Activated CD8-positive, alpha-beta memory T cell treated with anti-CD3 and anti-CD28 coated beads for 1 hour (primary cell): ENCODE measurements around the gene CCDC88B.
A peak's percentile ranks its signal among the peaks of the same experiment; 100 is the strongest.
"Not testable (repeated sequence)": the region's sequence is repeated elsewhere in the genome, so short reads cannot be mapped to it uniquely, and the experiment has no call there.

Experiments used
- DNase-seq, 2 donors: peaks; one replicate each; pipeline ENCODE4 v3.0.0-alpha.2; 2020; ENCODE audit warnings: low read depth in 1 of 2; ENCODE audit errors: extremely low read depth in 1 of 2

Gene CCDC88B

DNA sequence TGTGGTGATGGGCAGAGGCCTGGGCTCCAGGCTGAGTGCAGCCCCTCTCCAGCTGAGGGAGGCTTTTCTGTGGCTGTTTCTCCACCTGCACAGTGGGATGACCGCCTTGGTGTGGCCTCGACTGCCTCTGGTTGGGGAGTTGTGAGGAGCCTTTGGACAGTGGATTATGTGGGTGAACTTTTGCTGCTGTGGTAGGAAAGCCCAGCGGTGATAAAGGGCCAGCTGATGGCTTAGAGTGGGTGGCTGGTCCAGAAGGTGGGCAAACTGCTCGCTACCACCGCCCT is 36.0 kb upstream of the CCDC88B start:
- no peak for DNase-seq

GRCh38 chr11:64304316-64305072 is 35.5 kb upstream of the CCDC88B start:
- DNase-seq, result peak; percentile 84 to 94

- DNase-seq, result peak; percentile 98 to 100
These were observed 34.8 kb upstream of the CCDC88B start, which contains the start of gene ESRRA for GRCh38 chr11:64305075-64305690. Gene ESRRA, plus strand, starts transcription at chr11:64305524. Its CDS starts 1,656 bp downstream, at chr11:64307180.

DNA sequence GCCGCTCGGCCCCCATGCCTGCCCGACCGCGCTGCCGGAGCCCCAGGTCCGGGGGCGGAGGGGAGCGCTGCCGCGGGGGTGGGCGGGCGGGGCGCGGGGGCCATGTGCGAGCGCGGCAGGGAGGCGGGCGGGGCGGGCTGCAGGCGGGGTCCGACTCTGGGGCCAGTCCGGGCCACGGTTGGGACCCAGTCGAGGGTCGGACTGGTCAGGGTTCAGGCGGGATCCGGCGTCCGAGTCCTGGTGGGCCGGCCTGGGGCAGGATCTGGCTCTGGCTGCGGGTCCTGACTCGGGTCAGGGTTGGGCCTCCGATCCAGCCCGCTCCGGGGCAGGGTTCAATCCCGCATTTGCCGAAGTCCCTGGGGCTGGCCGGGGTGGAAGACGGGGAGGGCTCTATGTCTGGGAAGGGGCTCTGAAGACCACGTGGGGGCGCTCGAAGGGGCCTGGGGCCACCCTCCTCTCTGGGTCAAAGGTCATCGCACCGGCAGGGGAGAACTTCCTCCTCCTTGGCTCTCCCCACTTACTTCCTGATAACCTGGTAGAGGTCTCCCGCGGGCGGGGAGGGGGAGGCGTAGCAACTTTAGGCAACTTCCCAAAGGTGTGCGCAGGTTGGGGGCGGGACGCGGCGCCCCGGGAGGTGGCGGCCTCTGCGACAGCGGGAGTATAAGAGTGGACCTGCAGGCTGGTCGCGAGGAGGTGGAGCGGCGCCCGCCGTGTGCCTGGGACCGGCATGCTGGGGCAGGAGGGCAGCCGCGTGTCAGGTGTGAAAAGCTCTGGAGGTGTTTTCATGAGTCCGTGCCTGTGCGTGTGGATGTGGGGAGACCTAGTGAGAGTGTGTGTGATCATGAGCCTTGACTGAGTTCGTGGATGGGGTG is 34.1 kb upstream of the CCDC88B start:
- peak in 1 of 2 donors; percentile 47 for DNase-seq

GRCh38 chr11:64306563-64306875 is 33.5 kb upstream of the CCDC88B start:
- no peak for DNase-seq

GRCh38 chr11:64306876-64307622 is 33.0 kb upstream of the CCDC88B start:
- no peak for DNase-seq

- not testable (repeated sequence) for DNase-seq
These were observed 32.2 kb upstream of the CCDC88B start for GRCh38 chr11:64307795-64308194.

DNA sequence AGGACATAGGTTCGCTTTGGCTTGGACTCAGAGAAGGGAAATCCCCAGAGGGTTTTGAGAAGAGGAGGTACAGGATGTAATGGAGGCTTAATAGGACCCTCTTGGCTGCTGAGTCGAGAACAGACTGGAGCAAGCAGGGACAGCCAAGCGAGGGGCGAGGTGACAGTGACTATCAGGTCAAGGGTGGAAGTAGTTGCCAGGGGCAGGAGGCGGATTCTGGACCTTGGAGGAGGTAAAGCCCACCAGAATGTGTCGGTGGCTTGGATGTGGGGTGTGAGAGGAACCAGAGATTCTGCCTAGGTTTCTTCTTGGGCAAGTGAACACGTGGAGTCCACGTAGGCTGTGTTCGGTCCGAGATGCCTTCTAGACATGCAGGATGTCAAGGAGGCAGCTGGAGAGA is 27.1 kb upstream of the CCDC88B start:
- no peak for DNase-seq

- DNase-seq, result no peak
These were observed 26.4 kb upstream of the CCDC88B start for GRCh38 chr11:64313491-64314145.

- DNase-seq, result no peak
These were observed 25.7 kb upstream of the CCDC88B start for GRCh38 chr11:64314146-64314804.

GRCh38 chr11:64314805-64315561 is 25.0 kb upstream of the CCDC88B start:
- DNase-seq, result no peak

- DNase-seq, result not testable (repeated sequence)
These were observed 24.1 kb upstream of the CCDC88B start for GRCh38 chr11:64315667-64316526.

DNA sequence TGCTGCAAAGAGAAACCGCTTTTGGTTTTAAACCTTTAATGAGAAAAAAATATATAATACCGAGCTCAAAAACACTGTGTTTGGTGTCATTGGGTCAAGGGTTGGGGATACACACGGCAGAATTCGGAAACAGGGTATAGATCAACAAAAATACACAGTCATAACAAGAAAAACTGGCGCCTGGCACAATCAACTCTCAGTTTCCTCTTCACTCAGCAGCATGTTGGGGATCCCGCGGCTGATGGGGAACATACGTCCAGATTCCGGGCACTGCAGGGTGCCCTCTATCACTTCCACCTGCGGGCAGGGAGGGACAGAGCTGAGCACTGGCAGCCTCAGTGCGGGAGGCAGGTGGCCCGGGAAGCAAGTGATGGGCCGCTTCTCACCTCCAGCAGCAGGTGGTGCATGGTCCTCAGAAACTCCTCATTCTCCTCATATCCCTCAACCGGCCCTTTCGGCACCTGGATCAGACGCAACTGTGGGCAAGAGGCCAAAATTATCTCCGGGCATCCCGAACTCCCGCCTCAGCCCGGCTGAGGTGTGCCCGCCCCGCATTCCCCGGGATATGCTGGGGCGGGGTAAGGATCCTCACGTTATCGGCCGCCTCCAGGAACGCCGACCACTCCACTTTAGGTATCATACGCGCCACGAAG is 23.2 kb upstream of the CCDC88B start:
- DNase-seq, result no peak

DNA sequence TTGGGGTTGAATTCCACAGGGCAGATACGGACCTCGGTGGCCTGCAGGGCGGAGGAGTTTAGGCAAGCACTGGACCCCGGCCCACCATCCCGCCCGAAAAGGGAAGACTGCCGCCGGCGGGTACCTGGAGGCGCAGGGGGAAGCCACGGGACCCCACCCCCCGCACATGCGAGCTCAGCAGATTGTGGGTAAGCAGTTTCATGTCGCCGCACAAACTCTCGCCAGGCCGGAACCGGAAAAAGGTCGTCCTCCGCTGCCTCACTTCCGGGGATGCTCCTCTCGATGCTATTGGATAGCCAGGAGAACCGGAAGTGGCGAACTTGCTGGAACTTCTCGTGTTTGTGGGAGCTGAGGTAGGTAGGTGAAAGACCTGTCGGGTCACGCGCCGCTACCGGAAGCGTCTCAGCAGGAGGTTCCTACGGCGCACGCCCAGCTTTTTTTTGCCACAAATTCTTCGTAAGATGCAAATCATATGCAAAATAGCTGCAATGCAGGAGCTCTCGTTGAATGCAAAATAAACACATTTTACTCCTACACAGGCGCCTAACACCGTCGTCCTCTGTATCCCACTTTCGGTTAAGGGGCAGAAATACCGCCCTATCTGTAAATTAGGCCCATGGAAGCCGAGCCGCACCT is 22.6 kb upstream of the CCDC88B start, which contains the start of gene TRMT112:
Gene TRMT112, minus strand, starts transcription at position 235 of the 636 bp plus-strand sequence. Its CDS starts 33 bp downstream, at position 202.
- DNase-seq, result peak; percentile 89 to 91

- DNase-seq, result peak; percentile 84 to 85
These were observed 21.8 kb upstream of the CCDC88B start, which contains the start of gene PRDX5 for GRCh38 chr11:64317961-64318765. Gene PRDX5, plus strand, starts transcription at chr11:64318121. Its CDS starts 95 bp downstream, at chr11:64318216.
